Activated CD4-positive, alpha-beta T cell treated with anti-CD3 and anti-CD28 coated beads, Interleukin-2, amount 50 U/mL, for 4 hours (primary cell): ENCODE results near the gene AGBL4.

Experiments
- DNase-seq, 2 experiments: peaks; one replicate each; pipeline ENCODE4 v3.0.0-alpha.2; 2020

AGBL4 gene

DNA sequence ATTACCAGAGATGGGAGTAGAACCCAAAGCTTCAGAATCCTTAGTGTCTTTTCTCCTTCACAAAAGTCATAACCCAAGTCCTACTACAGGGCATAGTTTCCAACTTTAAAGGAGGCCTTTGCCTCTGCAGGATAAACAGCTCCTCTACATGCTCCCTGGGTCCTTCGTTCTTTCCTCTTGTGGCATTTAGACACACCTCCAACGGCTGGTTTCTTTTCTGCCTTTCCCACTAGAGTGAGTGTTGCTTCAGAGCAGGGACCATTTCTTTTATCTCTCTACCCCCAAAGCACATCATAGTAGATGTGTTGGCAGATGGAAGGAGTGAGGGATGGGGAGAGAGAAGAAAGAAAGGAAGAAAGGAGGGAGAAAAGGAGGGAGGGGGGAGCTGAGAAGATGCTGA is 1407.0 kb downstream of the AGBL4 start:
- no peak for DNase-seq

DNA sequence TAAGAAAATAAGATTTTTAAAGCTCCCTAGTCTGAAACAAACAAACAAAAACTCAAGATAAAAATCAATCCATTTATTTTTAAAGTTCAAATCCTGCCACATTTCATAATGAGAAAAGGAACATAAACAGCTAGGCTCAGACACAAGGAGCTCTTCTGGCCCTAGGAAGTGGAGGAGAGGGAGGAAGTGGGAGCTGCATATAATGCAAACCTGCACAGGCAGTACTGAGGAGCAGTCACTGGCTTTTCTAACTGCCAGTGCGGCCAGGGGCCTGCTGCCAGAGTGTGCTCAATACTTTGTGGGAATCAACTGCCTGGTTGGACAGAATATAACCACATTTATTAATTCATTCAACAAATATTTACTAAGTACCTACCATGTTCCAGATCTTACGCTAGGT is 1411.9 kb downstream of the AGBL4 start:
- DNase-seq = no peak

DNA sequence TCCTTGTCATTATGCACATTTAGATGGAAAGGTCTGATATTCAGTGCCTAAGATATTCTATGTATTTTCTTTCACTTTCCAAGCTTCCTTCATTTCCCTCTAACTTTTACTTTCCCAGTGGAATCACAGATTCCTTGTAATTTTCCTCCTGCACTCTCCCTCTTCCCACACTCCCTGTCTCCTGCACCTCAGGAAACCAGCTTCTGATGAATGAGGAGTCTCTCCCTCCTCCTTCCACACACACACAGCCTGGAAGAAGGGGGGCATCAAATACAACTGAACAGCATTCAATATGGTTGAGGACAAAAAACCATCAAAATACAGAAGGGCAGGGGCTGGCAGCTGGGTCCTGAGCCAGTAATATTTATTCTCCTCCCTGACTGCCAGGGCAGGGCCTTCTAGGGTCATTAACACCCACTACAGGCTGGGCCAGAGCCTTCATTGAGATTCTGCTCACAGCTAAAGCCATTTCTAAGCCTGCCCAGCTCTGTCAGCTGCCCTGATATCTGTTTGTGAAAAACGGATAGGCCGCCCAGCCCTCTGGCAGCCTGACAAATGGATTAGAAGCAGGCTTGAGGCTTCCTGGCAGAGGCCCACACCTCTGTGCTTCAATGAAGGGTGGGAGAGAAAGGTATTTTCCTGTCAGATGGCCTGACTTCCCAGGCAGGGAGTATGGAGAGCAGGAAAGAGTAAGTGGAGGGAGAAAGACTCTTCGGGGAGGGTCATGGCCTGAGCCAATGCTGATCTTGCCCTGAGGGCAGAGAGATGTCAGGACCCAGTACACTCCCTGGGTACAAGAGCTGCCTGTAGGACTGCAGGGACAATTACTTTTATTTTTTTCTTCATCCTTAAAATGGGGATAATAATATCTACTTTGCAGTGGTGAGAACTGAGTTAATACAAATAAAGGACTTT is 1412.9 kb downstream of the AGBL4 start:
- no peak for DNase-seq

DNA sequence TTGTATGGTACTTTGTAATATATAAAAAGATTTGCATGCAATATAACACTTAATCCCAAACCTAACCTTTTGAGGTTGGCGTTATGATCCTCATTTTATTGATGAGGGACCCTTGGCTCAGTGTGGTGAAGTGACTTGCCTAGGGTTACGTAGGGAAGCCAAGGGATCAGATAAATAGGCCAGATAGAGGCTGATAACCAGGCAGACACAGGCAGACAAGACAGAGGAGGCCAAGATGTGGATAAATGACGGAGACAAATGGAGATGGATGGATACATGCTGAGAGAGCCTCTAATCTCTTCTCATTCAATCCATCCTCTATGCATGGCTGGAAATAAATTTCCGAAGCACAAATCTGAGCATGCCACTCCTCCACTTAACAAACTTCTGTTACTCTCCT is 1414.9 kb downstream of the AGBL4 start:
- no peak for DNase-seq

DNA sequence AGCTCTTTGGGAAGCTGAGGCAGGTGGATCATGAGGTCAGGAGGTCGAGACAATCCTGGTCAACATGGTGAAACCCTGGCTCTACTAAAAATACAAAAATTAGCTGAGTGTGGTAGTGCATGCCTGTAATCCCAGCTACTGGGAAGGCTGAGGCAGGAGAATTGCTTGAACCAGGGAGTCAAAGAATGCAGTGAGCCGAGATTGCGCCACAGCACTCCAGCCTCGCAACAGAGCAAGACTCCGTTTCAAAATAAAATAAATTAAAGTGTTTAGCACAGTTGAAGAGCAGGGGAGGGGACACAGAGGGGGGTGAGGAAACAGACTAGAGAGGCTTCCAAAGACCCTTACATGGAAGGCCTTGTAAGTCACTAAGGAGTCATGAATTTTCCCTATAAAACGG is 1420.5 kb downstream of the AGBL4 start:
- DNase-seq = no peak

DNA sequence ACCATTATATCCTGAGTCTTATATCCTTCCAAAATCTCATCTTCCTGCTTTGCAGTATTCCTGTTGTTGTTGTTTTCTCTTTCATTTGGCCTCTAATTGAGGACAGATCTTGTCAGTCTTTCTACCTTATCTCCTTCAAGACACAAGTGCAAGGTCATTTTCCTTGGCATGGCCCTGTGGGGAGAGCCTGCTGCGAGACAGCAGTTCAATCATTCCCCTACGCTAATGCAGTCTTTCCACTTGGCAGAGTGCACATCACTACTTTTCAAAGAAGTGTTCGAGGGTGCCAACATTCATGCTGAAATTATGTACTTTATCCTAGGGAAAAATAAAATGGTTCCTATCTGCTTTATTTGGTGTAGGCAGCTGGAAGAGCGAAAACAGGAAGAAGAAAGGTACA is 1421.4 kb downstream of the AGBL4 start:
- DNase-seq = no peak

DNA sequence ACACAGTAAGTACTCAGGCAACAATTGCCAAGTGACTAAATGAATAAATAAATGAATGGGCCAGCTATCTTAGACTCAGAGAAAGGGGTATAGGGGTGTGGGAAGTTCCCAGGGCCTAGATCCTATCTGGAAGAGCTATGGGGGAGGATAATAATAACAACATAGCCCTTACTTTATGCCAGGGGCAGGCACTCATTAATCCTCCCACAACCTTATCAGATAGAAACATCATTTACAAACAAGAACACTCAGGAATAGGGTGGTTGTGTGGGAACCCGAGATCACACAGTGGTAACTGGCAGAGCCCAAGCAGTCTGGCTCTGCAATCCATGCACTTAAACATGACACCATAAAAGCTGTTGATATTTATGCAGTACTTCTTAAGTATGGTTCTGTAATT is 1423.6 kb downstream of the AGBL4 start:
- DNase-seq = no peak

DNA sequence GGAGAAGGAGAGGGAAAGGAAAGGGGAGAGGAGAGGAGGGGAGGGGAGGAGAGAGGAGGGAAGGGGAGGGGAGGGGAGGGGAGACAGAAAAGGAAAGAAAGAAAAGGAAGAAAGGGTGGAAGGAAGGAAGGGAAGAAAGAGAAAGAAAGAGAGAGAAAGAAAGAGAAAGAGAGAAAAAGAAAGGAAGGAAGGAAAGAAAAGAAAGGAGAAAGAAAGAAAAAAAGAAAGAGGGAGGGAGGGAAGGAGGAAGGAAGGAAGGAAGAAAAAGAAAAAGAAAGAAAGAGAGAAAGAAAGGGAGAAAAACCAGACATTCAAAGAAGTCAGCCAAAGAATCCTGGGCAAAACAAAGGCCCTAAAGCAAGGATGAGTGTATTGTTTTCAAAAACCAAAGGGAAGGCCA is 1426.1 kb downstream of the AGBL4 start:
- DNase-seq = no peak

DNA sequence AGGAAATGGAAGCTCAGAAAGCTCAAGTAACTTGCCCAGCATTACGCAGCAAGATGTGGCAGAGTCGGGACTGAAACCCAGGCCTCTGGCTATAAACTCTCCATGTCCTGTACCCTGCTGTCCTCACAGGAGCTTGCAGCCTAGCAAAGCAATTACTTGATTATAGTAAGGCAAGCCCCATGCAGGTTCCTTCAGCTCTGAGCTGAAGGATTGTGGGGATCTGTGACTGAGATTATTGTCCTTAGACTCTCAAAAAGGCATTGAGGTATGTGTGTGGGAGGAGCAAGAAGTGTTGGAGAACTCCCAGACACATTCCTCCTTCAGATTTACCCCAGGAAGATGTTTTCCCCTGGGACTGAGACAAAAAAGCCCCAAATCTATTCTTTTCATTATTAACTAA is 1427.7 kb downstream of the AGBL4 start:
- no peak for DNase-seq

DNA sequence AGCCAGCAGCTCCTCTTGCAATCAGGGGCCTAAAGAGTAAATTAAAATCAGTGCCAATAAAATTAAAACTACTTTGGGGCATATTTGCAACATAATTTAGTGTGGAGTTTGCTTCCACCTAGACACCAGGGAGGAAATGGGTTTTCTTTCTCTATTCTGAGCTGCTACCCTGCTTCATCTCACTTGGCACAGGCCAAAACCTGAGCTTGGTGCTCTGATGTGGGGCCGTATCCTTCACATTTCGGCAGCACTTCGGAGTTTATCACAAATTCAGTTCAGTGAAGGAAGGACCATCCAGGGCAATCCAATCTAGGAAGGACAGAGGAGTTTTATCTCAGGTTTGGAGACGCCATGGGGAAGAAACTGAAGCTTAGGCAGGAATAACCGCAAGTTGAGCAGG is 1428.1 kb downstream of the AGBL4 start:
- DNase-seq = no peak

DNA sequence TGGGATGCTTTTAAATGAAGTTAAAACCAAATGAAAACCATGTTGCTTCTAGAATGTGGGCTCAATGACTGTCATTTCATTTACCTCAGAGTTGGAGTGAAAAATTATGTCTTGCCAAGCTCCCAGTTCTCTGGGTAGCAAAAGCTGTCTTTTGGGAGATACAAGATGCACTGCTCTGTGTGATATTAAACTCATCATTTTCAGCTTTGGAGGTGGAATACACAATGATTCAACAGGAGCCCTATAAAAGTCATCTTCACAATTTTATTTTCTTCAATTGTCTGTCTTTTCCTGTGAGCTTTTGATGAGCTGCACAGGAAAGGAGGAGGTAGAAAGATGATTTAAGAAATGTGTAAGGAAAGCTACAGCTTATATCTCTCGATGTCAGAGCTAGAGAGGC is 1431.4 kb downstream of the AGBL4 start:
- no peak for DNase-seq

DNA sequence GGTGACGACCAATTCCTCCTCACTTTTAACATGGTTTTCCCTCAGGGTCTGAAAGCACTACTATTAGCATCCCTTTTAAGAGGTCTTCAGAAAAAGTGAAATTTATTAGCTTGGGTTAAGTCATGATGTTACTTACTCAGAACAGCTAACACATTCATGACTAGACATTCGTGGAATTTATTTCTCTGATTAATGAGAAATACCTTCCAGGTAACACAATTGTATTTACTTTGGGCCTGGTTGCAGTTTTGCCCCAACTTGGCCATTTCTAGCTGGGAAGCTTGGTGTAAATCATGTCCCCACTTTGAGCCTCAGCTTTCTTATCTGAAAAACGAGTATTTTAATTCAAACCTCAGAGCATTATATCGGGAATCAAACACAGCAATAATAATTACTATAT is 1432.6 kb downstream of the AGBL4 start:
- DNase-seq = no peak

DNA sequence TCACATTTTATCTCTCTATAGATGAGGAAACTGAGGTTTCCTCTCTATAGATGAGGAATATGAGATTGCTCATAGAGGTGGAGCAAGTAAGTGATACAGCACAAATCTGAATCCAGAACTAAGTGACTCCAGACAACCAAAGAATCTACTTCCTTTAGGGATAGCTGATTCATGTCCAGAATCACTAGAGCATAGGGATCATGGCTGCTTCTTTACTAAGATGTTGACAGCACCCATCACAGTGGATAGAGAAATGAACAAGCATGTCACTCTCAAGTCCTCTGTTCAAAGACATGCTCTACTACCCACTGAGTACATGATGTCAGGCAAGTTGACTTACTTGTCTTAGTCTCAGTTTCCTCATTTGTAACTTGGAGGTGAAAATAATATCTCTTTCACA is 1435.7 kb downstream of the AGBL4 start:
- DNase-seq = no peak

DNA sequence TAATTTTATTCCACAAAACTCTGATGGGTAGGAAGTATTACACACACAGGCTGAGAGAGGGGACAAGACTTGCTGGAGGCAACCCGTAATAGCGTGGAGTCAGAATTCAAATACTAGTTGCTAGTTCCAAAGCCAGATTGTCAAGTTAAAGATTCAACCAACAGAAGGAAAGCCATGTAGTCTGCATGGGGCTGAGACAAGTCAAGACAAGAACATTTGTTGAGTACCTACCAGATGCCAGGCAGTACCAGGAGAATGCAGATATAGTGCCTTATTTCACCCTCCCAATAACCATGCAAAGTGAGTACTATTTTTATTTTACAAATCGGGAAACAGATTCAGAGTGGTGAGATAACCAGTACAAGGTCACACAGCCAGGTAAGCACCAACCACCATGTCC is 1441.3 kb downstream of the AGBL4 start:
- no peak for DNase-seq

DNA sequence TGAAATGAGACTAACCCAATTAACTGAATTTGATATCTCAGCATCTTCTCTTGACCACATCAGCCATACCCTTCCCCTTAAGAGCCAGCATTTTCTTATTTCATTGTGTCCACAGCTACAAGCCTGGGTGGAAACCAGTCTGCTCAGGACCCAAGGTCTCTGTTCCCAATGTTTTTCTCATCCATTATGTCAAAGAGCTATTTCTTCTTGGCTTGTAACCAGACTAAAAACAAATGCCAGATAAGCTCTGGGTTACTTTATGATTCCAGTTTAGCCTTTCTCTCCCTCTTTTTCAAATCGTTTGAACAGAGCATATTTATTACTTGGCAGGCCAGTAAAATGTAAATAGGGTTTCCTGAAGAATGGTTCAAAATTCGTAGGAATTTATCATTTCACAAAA is 1442.5 kb downstream of the AGBL4 start:
- DNase-seq = no peak

DNA sequence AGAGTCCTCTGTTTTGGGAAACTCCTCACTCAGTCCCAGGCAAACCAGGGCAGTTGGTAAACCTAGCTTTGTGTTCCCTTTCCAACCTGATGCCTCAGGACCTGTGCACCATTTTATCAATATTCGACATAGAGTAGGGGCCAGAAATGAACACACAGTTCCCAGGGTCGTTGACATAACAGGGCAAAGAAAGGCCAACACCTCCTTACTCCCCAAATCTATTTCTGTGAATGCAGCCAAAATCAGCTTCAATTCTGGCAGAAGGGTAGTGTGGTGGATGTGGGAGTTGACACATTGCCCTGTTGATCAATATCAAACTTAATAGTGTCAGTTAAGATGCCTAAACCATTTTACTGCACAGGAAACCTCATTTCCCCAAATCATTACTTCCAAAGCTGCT is 1447.2 kb downstream of the AGBL4 start:
- DNase-seq = no peak

DNA sequence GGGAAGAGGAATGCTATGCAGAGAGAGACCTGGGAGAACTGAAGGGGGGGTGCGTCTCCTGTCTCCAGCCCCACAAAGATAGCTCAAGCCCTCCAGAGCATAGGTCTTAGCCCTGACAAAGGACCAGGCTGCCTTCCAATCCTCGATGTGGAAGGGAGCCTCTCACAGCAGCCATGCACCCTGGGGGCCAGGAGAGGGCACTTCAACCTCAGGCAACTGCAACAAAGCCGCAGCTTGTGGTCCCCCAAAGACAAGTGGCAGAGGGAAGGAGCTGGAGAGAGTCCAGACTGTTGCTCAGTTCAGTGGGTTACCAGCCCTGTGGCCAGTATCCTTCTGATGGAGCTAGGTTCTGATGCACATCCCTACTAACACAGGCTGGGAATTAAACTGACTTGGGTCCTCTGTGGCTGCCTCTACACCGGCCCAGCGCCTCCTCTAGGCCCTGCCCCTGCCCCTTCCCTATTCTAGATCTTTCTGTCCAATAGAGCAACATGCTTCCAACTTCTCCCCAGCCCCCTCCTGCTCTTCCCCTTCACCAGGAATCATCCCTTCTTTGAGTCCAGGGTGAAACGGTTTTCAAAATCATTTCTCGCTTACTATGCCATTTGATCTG is 1451.0 kb downstream of the AGBL4 start:
- no peak for DNase-seq

DNA sequence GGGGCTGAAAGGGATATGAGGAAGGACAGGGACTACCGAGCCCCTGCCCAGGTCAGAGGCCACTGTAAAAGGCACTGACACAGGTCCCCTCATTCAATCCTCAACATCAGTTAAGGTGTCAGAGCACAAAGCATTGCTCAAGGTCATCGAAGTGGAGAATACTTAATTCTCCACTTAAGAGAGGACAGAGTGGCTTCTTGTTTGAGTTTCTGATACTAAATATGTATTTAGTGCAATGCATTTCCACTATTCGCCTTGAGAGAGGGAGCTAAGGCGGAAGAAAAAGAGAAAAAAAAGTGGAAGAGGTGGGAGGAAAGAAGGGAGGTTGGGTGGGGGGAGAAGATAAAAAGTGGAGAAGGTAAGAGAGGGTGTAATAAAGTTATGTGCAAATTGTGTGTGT is 1451.6 kb downstream of the AGBL4 start:
- no peak for DNase-seq

DNA sequence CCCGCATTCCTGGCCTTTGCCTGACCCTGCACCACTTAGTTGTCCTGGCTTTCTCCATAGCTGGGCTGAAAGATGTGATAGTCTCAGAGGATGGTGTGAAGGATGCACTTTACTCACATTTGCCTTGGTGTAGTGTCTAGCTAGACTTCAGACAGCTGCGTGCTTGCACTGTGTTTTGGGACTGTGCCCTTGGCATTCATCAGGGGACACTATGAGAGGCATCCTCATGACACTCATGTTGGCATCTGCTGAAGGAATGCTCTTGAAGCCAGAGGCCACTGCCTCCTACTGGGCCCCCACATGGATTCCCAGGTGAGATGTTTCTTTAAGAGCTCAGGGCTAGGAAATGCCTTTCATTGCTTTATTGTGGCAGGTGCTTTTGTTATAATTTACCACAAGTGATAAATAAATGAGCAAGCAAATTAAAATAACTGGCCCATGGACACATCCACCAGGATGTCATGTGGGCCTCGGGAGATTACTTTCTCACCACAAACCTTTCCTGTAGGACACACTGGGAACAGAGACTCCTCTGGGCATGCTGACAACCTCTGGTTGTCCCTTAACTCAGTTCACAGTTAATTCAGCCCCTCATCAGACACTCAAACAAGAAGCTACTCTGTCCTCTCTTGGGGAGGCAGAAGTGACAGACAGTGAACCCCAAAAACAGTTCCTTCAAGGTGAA is 1452.3 kb downstream of the AGBL4 start:
- DNase-seq = no peak

DNA sequence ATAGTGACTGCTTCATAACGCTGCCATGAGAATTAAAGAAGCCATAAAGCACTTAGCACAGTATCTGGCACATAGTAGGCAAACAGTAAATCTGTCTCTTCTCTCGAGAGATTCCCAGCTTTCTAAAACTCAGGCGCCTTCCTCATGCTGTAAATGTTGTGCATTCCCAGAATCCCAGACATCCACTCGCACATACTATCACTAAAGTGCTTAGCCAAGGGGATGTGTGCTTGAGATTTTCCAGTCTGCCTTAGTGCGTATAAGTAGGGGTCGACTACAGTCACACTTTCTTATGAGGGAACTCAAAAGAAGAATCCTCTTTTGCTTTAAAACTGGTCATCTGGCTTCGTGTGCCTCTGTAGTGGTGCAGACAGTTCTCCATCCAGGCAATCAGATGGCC is 1453.2 kb downstream of the AGBL4 start:
- DNase-seq = no peak

DNA sequence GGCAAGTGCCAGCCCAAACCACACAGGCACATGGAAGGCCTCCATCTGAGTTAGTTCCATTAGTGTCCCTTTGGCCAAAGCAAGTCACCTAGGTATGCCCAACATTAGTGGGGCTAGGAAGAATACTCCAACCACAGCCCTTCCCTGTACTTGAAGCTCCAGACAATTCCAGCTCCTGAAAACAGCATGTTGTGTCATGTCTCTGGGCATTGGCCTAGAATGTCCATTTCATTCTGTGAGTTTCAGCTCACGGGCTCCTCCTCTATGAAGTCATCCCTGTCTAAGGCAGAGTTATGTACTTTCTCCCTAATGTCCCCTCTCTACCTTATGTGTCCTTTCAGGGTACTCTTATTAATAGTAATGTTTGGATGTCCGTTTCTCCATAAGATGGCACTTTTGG is 1455.3 kb downstream of the AGBL4 start:
- DNase-seq = no peak

DNA sequence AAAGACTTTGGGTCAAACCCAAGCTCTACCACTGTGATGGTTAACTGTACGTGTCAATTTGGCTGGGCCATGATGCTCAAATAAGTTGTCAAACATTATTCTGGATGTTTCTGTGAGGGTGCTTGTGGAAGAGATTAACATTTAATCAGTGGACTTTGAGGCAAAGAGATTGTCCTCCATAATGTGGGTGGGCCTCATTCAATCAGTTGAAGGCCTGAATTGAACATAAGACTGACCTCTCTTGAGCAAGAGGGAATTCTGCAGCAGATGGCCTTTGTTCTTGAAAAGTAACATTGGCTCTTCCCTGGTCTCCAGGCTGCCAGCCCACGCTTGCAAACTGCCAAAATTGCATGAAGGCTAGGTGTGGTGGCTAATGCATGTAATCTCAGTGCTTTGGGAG is 1457.3 kb downstream of the AGBL4 start:
- DNase-seq = no peak

DNA sequence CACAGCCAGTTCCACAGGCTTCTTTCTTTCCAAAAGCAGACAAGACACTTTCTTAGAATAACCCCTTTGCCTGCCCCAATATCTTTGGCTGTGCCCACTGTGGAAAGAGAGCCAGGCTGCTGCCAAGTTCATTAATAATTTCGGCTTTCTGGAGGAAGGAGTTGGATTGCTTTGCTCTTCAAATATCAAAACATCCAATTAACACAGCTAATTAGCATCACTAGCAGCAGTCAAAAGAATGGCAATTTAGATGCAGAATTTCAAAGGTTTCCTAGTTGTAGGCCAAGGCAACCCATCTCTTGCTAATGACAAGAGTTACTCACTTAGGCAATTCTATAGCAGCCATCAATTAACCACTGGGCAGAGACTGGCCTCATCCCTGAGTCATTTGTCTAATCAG is 1460.7 kb downstream of the AGBL4 start:
- no peak for DNase-seq

DNA sequence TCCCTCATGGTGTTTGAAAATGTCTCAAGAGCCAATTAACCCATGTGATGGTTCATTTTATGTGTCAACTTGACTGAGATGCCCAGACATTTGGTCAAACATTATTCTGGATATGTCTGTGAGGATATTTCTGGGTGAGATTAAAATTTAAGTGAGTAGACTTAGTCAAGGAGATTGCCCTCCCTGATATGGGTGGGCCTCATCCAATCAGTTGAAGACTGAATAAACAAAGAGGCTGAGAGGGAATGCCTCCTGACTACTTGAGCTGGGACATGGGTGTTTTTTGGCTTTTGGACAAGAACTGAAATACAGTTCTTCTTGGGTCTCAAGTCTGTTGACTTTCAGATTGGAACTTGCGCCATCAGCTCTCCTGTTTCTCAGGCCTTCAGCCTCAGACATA is 1462.3 kb downstream of the AGBL4 start:
- DNase-seq = no peak
